Measurements from ENCODE around the gene BBS5.
"Not testable (repeated sequence)": the region's sequence is repeated elsewhere in the genome, so short reads cannot be mapped to it uniquely, and the experiment has no call there.

BBS5 gene

DNA sequence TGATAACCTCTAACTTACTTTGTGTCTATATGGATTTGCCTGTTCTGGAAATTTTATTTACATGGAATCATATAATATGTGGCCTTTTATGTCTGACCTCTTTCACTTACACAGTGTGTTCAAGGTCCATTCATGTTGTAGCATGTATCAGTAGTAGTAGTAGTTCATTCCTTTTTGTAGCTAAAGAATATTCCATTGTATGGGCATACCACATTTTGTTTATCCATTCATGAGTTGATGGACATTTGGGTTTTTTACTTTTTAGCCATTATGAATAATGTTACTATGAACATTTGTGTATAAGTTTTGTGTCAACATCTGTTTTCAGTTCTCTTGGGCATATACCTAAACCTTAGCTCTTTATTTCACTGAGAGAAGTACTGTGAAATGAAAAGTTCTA is 11.5 kb downstream of the BBS5 start:
- DNase-seq = no peak

DNA sequence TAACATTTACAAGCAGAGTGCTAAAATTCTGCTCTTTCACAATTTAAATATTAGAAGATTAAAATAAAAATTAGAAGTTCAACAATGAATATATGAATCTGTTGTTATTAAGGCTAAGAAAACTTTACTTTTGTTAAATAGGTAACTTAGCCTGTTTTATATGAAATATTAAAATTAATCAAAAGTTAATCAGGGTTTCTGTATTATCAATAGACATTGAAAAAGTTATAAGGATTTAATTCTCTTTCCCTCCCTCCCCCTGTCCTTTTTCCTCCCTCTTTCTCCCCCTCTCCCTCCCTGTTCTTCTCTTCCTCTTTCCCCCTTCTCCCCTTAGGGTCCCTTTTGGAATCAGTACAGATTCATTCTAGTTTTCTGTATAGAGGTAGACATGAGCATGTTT is 12.1 kb downstream of the BBS5 start:
- DNase-seq = no peak

GRCh38 chr2:169493360-169493759 is 14.1 kb downstream of the BBS5 start:
- DNase-seq = no peak

DNA sequence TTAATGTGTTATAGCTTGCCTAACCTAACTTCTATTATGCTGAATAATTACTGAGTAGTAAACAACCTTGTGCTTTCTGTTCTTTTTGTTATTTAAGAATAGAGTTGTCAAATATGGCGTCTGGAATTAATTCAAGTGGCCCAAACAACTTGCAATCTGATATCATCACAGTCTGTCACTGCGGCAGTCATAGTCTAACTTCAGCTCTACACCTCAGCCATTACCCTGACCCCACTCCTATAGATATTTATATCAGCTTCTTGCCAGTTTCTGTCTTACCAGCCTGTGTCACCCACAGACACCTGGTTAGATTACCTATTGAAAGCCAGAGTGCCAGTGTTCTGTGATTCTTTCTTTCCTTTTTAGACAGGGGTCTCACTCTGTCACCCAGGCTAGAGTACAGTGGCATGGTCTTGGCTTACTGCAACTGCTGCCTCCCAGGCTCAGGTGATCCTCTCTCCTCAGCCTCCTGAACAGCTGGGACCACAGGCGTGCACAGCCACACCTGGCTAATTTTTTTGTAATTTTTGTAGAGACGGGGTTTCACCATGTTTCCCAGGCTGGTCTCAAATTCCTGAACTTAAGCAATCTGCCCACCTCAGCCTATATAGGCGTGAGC is 16.1 kb downstream of the BBS5 start:
- DNase-seq = no peak

DNA sequence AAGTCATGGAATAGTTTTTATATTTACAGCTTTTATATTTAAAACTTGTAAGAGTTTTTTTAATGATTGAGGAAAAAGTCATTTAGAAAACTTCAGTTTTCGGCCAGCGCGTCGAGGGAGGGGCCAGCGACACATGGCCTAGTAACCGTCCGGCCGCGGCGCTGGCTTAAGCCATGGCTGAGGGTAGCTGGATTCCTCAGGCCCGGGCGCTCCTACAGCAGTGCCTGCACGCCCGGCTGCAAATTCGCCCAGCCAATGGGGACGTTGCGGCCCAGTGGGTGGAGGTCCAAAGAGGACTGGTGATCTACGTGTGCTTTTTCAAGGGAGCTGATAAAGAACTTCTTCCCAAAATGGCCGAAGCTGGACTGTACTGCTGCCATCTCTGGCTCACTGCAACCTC is 25.4 kb downstream of the BBS5 start:
- no peak for DNase-seq

DNA sequence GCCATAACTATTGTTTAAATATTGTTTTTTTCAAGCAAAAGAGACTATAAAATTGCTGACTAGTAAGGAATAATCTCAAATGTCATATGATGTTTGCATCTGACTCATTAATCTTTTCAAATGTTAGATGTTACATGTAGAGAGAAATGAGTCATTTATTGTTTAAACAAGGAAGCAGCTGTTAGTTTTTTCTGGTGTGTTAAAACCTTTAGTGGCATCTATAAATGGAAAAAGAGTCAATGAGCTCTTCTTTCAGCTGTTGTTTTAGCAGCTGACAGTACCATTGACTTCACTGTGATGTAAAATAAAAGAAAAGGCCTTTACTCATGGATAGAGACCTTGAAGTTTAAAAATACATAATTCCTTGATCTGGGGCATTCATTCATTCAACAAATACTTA is 28.4 kb downstream of the BBS5 start:
- DNase-seq = no peak

DNA sequence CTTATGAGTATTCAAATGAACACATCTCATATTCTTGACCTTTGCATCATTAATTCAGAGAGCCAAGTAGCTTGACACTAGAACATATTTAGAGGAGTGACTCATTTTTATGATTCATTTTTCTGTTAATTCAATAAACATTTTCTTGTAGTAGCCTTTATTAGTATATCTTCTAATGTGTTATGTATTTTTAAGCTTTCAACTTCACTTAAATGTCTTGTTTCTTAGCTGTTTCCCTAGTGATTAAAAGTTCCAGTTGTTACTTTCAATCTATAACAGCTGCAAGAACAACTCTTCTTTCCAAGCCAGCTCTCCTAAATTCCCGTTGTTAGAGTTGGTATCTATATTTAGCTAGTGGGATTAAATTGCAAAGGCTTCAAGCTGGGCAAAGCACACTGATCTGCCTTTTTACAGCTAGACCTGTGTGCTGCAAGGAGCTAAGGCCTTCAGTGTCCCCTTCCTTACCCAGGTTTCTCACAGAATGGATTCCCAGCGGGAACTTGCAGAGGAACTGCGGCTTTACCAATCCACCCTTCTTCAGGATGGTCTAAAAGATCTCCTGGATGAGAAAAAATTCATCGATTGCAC is 30.1 kb downstream of the BBS5 start, which contains the start of gene KLHL41:
KLHL41 (plus strand) TSS at position 405 of the 588 bp plus-strand sequence; CDS start at position 482, 77 bp downstream.
- DNase-seq = no peak

- no peak for DNase-seq
Measured at GRCh38 chr2:169509955-169510354, 30.7 kb downstream of the BBS5 start.

DNA sequence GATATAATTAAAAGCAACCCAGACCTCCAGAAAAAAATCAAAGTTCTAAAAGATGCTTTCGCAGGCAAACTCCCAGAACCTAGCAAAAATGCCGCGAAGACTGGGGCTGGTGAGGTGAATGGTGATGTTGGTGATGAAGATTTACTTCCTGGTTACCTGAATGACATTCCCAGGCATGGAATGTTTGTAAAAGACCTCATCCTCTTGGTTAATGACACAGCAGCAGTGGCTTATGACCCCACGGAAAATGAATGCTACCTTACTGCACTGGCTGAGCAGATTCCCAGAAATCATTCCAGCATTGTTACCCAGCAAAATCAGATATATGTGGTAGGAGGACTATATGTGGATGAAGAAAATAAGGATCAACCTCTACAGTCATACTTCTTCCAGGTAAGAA is 31.2 kb downstream of the BBS5 start:
- DNase-seq = no peak

DNA sequence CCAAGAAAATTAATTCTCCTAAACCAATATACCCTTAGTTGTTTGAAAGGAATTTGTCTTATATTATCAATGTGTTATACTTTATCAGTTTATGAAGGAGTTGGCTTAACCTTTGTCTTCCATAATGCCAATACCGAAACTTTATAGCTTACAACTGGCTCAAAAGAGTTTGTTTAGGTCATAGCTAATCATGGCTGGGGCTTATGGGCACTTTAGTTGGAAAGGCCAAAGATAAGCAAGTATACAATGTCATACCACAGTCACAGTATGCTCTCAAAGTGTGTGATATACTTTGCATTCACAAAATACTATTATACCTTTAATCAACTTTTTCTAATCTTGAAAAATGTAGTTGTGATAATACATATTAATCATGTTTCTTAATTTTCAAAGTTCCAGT is 32.5 kb downstream of the BBS5 start:
- DNase-seq = no peak

DNA sequence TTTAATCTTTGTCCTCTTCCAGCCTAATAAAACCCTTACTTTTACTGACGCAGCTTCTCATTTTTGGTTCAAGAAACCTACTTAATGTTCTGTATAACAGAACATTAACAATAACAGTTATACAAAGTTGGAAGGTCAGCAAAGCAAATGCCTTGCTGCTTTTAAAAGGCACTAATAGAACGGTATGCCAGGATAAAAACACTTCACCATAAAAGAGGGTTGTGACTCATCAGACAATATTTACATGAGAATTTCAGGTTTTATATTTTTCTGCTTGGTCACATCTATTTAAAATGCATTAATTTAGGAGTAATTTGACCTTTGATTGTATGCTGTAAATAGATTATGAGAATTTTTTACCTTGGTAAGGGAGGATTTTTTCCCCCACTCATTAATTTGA is 33.2 kb downstream of the BBS5 start:
- DNase-seq = no peak

- no peak for DNase-seq
Measured at GRCh38 chr2:169513094-169513493, 33.8 kb downstream of the BBS5 start.

GRCh38 chr2:169513926-169514325 is 34.6 kb downstream of the BBS5 start:
- DNase-seq = no peak

DNA sequence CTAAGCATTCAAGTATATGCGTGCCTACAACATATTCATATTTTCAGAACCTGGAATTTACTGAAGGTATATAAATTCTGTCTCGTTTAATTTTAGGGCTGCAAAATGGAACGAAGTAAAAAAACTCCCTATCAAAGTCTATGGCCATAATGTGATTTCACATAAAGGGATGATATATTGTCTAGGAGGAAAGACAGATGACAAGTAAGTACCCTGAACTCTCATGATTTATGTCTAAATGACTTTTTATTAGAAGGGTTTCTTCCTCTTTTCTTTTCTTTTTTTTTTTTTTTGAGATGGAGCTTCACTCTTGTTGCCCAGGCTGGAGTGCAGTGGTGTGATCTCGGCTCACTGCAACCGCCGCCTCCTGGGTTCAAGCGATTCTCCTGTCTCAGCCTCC is 35.5 kb downstream of the BBS5 start:
- DNase-seq = not testable (repeated sequence)

GRCh38 chr2:169516488-169516995 is 37.2 kb downstream of the BBS5 start:
- DNase-seq = not testable (repeated sequence)

- DNase-seq = no peak
Measured at GRCh38 chr2:169520896-169521295, 41.6 kb downstream of the BBS5 start.

DNA sequence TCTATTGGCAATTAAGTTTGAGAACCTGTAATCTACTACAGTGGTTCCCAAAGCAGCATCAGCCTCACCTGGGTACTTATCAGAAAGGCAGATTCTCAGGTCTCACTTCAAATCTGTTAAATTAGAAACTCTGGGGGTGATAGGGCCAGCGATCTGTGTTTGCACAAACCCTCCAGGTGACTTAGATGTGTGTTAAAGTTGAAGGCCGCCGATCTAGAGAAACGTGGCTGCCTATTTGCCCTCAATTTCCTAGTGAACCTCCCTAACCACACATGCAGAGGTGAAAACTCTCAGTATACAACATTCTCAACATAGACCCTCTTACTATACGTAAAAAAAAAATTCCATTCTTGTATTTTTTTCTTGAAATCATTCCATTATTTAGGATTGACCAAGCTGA is 44.4 kb downstream of the BBS5 start:
- no peak for DNase-seq

DNA sequence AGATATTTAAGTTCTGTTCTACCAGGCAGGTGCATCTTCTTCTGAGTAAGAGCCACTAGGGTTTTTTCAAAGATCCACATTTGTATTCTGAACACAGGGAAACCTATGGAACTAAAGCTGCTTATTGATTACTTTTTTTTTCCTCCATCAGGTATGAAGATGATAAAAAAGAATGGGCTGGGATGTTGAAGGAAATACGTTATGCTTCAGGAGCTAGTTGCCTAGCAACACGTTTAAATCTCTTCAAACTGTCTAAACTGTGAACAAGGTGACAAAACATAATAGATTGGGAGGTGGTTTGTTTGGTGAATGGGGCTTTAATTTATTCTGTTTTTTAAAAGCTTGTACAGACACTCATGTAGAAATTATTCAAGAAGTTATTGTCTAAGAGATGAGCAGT is 46.1 kb downstream of the BBS5 start:
- DNase-seq = no peak

- DNase-seq = no peak
Measured at GRCh38 chr2:169526451-169526850, 47.2 kb downstream of the BBS5 start.

- peak; percentile 59 for DNase-seq
Measured at GRCh38 chr2:169528271-169528701, 49.0 kb downstream of the BBS5 start.

DNA sequence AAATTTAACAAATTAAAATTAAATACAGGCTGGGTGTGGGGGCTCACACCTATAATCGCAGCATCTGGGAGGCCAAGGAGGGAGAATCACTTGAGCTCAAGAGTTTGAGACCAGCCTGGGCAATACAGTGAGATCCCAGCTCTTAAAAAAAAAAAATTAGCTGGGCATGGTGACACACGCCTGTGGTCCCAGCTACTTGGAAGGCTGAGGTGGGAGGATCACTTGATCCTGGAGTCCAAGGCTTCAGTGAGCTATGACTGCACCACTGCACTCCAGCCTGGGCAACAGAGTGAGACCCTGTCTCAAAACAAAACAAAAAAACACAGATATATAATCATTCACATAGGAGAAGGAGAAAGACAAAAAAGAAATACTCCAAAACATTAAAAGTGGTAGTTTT is 60.2 kb downstream of the BBS5 start:
- DNase-seq = not testable (repeated sequence)

- DNase-seq = no peak
Measured at GRCh38 chr2:169540146-169540545, 60.9 kb downstream of the BBS5 start.

- DNase-seq = no peak
Measured at GRCh38 chr2:169542433-169542832, 63.1 kb downstream of the BBS5 start.

DNA sequence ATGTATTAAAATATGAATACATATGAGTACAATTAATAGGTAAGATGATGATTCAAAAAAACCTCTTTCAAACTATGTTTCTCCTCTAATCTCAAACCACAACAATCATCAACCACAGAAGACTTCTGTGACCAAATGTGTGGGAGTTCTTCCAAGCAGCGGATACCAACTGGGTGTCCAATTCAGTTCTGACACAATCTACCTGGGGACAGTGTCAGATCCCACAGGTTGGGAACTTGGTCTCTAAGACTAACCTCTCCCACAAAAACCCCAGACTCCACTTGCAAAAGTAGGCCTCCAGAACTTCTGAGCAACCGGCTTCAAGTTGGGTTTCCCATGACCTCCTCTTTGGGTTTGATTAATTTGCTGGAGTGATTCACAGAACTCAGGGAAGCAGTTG is 67.5 kb downstream of the BBS5 start:
- DNase-seq = no peak

Measured in effector CD8-positive, alpha-beta T cell (primary cell).